Vagina (tissue), 2 donors: ENCODE results near the gene PLA2G10.
A peak's percentile ranks its signal among the peaks of the same experiment; 100 is the strongest.

ENCODE experiments used
- CTCF ChIP-seq, 3 experiments: fragments of 450-650 bp in 2 of 3; fragments of 200-600 bp in 1 of 3; sonication (generic) in 1 of 3; IDR thresholded peaks; one replicate each; pipeline ENCODE4 v1.5.1; 2017 to 2019; ENCODE audit warnings: antibody characterized with exemption in 3 of 3, mild to moderate bottlenecking in 2 of 3, moderate library complexity in 2 of 3
- POLR2A ChIP-seq, 2 donors: fragments of 450-650 bp; IDR thresholded peaks; one replicate each; pipeline ENCODE4 v1.6.1; 2017; ENCODE audit warnings: antibody characterized with exemption in 2 of 2, mild to moderate bottlenecking in 2 of 2, moderate library complexity in 2 of 2
- POLR2AphosphoS5 ChIP-seq, 2 donors: sonication (generic); formaldehyde crosslinking; IDR thresholded peaks; one replicate each; pipeline ENCODE4 v1.9.0; 2017; ENCODE audit warnings: antibody characterized with exemption in 2 of 2, mild to moderate bottlenecking in 2 of 2, low read depth in 1 of 2; ENCODE audit not compliant: insufficient read depth in 1 of 2

GRCh38 chr16:14640538-14640937, 53.6 kb downstream of the PLA2G10 start:
- no peak for TF ChIP-seq CTCF (IDR thresholded peaks at IDR 0.05)
- TF ChIP-seq POLR2A (IDR thresholded peaks at IDR 0.05), result no peak
- TF ChIP-seq POLR2AphosphoS5 (IDR thresholded peaks at IDR 0.05; ENCODE audit: insufficient read depth in 1 of 2, low read depth in 1 of 2), result peak in 1 of 2 donors; percentile 35
